Measurements from ENCODE around the gene TRIP12.
A peak's percentile ranks its signal among the peaks of the same experiment; 100 is the strongest.

TRIP12 gene

DNA sequence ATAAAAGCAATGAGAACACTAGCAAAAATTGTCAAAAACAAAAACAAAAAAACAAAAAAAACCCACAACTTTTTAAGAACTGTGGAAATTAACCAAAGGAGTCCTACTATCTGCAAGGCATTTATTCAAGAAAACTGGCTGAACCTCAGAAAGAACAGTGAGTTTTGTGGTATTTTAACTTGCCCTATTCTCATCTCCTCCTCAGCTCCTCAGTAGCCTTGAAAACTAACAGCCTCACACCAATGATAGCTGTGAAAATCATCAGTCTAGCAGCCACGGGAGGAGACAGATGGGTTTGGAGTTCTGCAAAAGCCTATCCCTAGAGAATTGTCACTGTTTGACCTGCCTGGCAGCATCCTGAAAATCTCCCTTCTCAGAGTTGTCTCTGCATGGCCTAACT lies 187.4 kb downstream of the TRIP12 start:
- TF ChIP-seq ZFX (IDR thresholded peaks at IDR 0.05): no peak
- TF ChIP-seq, protein P1, sequence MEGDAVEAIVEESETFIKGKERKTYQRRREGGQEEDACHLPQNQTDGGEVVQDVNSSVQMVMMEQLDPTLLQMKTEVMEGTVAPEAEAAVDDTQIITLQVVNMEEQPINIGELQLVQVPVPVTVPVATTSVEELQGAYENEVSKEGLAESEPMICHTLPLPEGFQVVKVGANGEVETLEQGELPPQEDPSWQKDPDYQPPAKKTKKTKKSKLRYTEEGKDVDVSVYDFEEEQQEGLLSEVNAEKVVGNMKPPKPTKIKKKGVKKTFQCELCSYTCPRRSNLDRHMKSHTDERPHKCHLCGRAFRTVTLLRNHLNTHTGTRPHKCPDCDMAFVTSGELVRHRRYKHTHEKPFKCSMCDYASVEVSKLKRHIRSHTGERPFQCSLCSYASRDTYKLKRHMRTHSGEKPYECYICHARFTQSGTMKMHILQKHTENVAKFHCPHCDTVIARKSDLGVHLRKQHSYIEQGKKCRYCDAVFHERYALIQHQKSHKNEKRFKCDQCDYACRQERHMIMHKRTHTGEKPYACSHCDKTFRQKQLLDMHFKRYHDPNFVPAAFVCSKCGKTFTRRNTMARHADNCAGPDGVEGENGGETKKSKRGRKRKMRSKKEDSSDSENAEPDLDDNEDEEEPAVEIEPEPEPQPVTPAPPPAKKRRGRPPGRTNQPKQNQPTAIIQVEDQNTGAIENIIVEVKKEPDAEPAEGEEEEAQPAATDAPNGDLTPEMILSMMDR (conservative IDR thresholded peaks at IDR 0.05): no peak
- no peak overlapping the region for H3K27ac ChIP-seq

DNA sequence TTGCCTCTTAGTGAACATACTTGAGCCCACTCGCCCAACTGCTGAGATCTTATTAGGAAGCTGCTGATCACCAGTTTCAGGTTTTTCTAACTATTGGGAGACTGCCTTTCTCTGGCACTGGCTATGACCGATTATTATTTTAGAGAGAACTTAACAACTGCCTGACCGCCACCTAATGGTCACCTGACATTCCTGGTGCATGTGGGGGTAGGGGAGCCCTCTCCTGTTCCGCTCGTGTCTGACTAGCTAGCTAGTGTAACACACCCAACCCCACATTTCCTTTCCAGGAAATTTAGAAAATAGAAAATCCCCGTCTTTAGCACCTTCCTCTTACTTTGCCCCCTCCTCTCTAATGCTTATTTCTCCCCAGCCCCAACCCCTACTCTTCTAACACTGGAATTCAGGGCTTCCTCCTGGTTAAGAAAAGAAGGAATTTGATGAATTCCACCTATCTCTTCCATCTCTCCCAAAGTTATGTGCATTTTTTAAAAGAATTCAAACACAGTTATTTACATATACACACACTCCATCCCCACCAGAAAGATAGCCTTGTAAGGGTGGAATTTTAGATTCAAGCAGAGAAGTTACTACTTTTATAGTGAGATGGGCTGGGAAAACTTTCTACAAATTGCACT lies 188.1 kb downstream of the TRIP12 start:
- H3K27ac ChIP-seq: no peak overlapping the region
- no peak for TF ChIP-seq ZFX (IDR thresholded peaks at IDR 0.05)
- TF ChIP-seq, protein P1 (conservative IDR thresholded peaks at IDR 0.05): 0 out of 2 replicates have a peak, but pooled peaks have one; percentile 3

- TF ChIP-seq ZFX (IDR thresholded peaks at IDR 0.05): no peak
- no peak overlapping the region for H3K27ac ChIP-seq
Measured at GRCh38 chr2:229732897-229733296, 188.9 kb downstream of the TRIP12 start.

- H3K27ac ChIP-seq: no peak overlapping the region
- no peak for TF ChIP-seq ZFX (IDR thresholded peaks at IDR 0.05)
- TF ChIP-seq, protein P1 (conservative IDR thresholded peaks at IDR 0.05): no peak
Measured at GRCh38 chr2:229731916-229732315, 189.9 kb downstream of the TRIP12 start.

- H3K27ac ChIP-seq: no peak overlapping the region
- TF ChIP-seq, protein P1 (conservative IDR thresholded peaks at IDR 0.05): no peak
- no peak for TF ChIP-seq ZFX (IDR thresholded peaks at IDR 0.05)
Measured at GRCh38 chr2:229731363-229731762, 190.4 kb downstream of the TRIP12 start.

- TF ChIP-seq ZFX (IDR thresholded peaks at IDR 0.05): no peak
- TF ChIP-seq, protein P1 (conservative IDR thresholded peaks at IDR 0.05): no peak
- H3K27ac ChIP-seq: no peak overlapping the region
Measured at GRCh38 chr2:229728370-229728769, 193.4 kb downstream of the TRIP12 start.

DNA sequence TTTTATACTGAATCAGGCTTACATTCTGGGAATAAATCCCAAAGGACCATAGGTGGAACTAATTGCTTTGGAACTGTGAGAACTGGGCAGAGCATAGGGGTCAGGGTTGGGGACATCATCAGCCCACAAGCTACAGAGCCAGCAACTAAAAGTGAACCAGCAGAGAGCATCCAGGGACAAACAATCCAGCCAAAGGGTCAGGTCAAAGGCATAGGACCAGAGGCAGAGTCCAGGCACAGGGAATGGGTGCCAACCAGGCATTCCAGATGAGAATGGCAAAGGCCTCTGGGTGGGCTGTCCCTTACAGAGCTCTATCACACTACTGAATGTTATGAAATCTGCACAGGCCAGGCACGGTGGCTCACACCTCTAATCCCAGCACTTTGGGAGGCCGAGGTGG lies 195.2 kb downstream of the TRIP12 start:
- TF ChIP-seq, protein P1 (conservative IDR thresholded peaks at IDR 0.05): no peak
- no peak for TF ChIP-seq ZFX (IDR thresholded peaks at IDR 0.05)
- H3K27ac ChIP-seq: no peak overlapping the region

All from C4-2B (cell line).